Liver (tissue), 9 donors: ENCODE results near the gene USP48. TPM values are rescaled to one million over a fixed set of nuclear protein-coding genes. Genes with fewer than 3 reads are reported as not detected.

Source experiments
- DNase-seq: peaks from one replicate; pipeline ENCODE4 v3.0.0-alpha.2; 2017; ENCODE audit warnings: low spot score
- H3K27ac ChIP-seq, 2 donors: one replicate each; pipeline ENCODE4 v1.7.0; 2013; ENCODE audit warnings: inconsistent platforms in 2 of 2, low read length in 2 of 2, control low read depth in 1 of 2, low read depth in 1 of 2, mild to moderate bottlenecking in 1 of 2
- H3K27me3 ChIP-seq, 4 donors: one replicate each; pipeline versions ENCODE4 v1.6.1 to v1.7.0; 2013; ENCODE audit warnings: low read length in 3 of 4, inconsistent platforms in 1 of 4, mild to moderate bottlenecking in 1 of 4, moderate library complexity in 1 of 4; ENCODE audit not compliant: control insufficient read depth in 4 of 4, insufficient read depth in 4 of 4
- H3K36me3 ChIP-seq, 4 donors: one replicate each; pipeline versions ENCODE4 v1.6.1 to v1.7.0; 2013; ENCODE audit warnings: low read length in 3 of 4, mild to moderate bottlenecking in 3 of 4, low read depth in 1 of 4, moderate library complexity in 1 of 4; ENCODE audit not compliant: control insufficient read depth in 4 of 4, insufficient read depth in 3 of 4
- H3K4me1 ChIP-seq, 4 donors: one replicate each; pipeline versions ENCODE4 v1.6.1 to v1.7.0; 2013; ENCODE audit warnings: low read length in 3 of 4, mild to moderate bottlenecking in 3 of 4, moderate library complexity in 1 of 4; ENCODE audit not compliant: control insufficient read depth in 4 of 4, insufficient read depth in 4 of 4
- H3K4me3 ChIP-seq, 3 donors: one replicate each; pipeline versions ENCODE4 v1.6.1 to v1.7.0; 2013; ENCODE audit warnings: low read length in 3 of 3, control low read depth in 1 of 3, low read depth in 1 of 3, mild to moderate bottlenecking in 1 of 3
- H3K9ac ChIP-seq, 2 donors: one replicate each; pipeline ENCODE4 v1.7.0; 2013; ENCODE audit warnings: low read length in 2 of 2, mild to moderate bottlenecking in 2 of 2, moderate library complexity in 2 of 2, control low read depth in 1 of 2, low read depth in 1 of 2
- H3K9me3 ChIP-seq, 4 donors: one replicate each; pipeline versions ENCODE4 v1.6.1 to v1.7.0; 2013; ENCODE audit warnings: low read length in 3 of 4; ENCODE audit not compliant: control insufficient read depth in 4 of 4
- EGR1 ChIP-seq, 2 donors: IDR thresholded peaks; 2 replicates each; pipeline ENCODE4 v1.6.1; 2016 to 2018; ENCODE audit warnings: antibody characterized with exemption in 2 of 2, low read depth in 2 of 2
- FOXA1 ChIP-seq: IDR thresholded peaks from 2 replicates; pipeline ENCODE4 v1.6.1; 2016; ENCODE audit warnings: antibody characterized with exemption
- GABPA ChIP-seq, 2 donors: IDR thresholded peaks in 1 of 2; conservative IDR thresholded peaks in 1 of 2; 2 replicates each; pipeline ENCODE4 v1.6.1; 2016; ENCODE audit warnings: antibody characterized with exemption in 2 of 2, mild to moderate bottlenecking in 1 of 2, moderate library complexity in 1 of 2
- HNF4A ChIP-seq, 2 donors: conservative IDR thresholded peaks; 2 replicates each; pipeline ENCODE4 v1.6.1; 2016; ENCODE audit warnings: antibody characterized with exemption in 2 of 2, mild to moderate bottlenecking in 2 of 2
- HNF4G ChIP-seq: IDR thresholded peaks from 2 replicates; pipeline ENCODE4 v1.6.1; 2016; ENCODE audit warnings: antibody characterized with exemption
- TAF1 ChIP-seq: conservative IDR thresholded peaks from 2 replicates; pipeline ENCODE4 v1.6.1; 2016; ENCODE audit warnings: antibody characterized with exemption, mild to moderate bottlenecking
- YY1 ChIP-seq: IDR thresholded peaks from 2 replicates; pipeline ENCODE4 v1.6.1; 2016; ENCODE audit warnings: antibody characterized with exemption, mild to moderate bottlenecking
- WGBS: extraction: QIAGEN DNeasy Blood & Tissue Kit; methylation state at CpG from one replicate; pipeline ENCODE4 v1.1.7; 2013; 5-methylcytosine and 5-hydroxymethylcytosine counted together
- polyA plus RNA-seq, 2 donors: library from polyadenylated mRNA; stranded (reverse) in 1 of 2; unstranded in 1 of 2; fragments of 200-250 nt in 1 of 2; fragments of >200 nt in 1 of 2; fragmentation: Nextera tagmentation in 1 of 2; extraction: Ambion mirVana in 1 of 2; gene quantifications; one replicate each; pipeline versions ENCODE4 v1.2.1 to v1.2.3, GENCODE V29; 2013 to 2015
- total RNA-seq, 2 donors: library from RNA; depleted of rRNA; stranded (reverse); fragments of >200 nt; gene quantifications; one replicate each; pipeline ENCODE4 v1.2.3, GENCODE V29; 2014
- TF ChIP-seq, protein P1 (sequence below): fragments of 150-350 bp; IDR thresholded peaks from 2 replicates; pipeline ENCODE4 v1.5.1; 2017; ENCODE audit warnings: improper control_type of control experiment, low read depth, low read length; ENCODE audit not compliant: missing input control
- TF ChIP-seq, protein P2 (sequence below): IDR thresholded peaks from 2 replicates; pipeline ENCODE4 v1.6.1; 2016; ENCODE audit warnings: antibody characterized with exemption
- TF ChIP-seq, protein P3 (sequence below): IDR thresholded peaks from 2 replicates; pipeline ENCODE4 v1.6.1; 2016; ENCODE audit warnings: antibody characterized with exemption, mild to moderate bottlenecking
- TF ChIP-seq, protein P4 (sequence below): IDR thresholded peaks from 2 replicates; pipeline ENCODE4 v1.6.1; 2016; ENCODE audit warnings: antibody characterized with exemption
- donor health status: healthy.
- donor health status: healthy.
- donor health status: healthy.
- donor health status: healthy.
- donor health status: healthy.

USP48 gene
- total and polyA plus RNA-seq, 4 donors: 7.8 to 34.9 (median 23.1) TPM

DNA sequence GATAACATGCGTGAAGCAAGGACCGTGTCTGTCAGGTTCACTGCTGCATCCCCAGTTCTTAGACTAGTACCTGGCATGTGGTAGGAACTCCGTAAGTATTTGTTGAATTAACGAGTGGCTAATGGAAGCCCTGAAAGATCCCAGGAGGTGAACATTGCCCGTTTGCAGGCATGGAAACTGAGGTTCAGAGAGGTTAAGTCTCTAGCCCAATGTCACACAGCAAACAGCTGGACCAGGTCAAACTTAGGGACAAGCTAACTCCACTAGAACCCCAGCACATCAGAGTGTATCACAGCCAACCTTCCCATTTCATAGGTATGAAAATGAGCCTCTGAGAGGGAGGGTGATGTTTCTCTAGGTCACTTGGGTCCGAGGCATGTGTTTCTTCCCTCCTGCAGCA is 141.4 kb downstream of the USP48 start:
- Histone ChIP-seq H3K27ac (no peak overlapping the region), H3K4me1 (peaks cover 3 to 12% (median 9%) of the 10 kb centered on the region in 4 donors), H3K9me3 (no peaks in the 10 kb centered on the region), H3K36me3 (no peaks in the 10 kb centered on the region), H3K4me3 (no peak overlapping the region), H3K27me3 (no peaks in the 10 kb centered on the region), H3K9ac (no peak overlapping the region)
- no peak for DNase-seq
- TF ChIP-seq, protein P1, sequence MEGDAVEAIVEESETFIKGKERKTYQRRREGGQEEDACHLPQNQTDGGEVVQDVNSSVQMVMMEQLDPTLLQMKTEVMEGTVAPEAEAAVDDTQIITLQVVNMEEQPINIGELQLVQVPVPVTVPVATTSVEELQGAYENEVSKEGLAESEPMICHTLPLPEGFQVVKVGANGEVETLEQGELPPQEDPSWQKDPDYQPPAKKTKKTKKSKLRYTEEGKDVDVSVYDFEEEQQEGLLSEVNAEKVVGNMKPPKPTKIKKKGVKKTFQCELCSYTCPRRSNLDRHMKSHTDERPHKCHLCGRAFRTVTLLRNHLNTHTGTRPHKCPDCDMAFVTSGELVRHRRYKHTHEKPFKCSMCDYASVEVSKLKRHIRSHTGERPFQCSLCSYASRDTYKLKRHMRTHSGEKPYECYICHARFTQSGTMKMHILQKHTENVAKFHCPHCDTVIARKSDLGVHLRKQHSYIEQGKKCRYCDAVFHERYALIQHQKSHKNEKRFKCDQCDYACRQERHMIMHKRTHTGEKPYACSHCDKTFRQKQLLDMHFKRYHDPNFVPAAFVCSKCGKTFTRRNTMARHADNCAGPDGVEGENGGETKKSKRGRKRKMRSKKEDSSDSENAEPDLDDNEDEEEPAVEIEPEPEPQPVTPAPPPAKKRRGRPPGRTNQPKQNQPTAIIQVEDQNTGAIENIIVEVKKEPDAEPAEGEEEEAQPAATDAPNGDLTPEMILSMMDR: no peak
- WGBS: 91% methylated on average over 6 of the region's 6 CpGs

DNA sequence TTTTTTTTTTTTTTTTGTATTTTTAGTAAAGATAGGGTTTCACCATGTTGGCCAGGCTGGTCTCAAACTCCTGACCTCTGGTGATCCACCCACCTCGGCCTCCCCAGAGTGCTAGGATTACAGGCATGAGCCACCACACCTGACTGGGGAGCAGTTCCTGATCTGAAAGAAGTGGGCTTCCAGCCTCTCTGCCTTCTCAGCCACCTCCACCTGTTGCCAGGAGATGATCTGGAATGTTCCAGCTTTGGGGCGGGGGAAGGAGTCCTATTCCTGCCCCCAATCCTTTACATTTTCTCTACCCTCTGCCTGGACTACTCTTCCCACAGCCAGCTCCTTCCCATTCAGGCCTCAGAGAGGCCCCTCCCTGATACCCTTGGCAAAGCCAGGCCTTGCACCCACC is 141.9 kb downstream of the USP48 start:
- Histone ChIP-seq H3K4me1 (peaks cover 3 to 12% (median 9%) of the 10 kb centered on the region in 4 donors), H3K27ac (no peak overlapping the region), H3K9ac (no peak overlapping the region), H3K4me3 (no peak overlapping the region), H3K36me3 (no peaks in the 10 kb centered on the region), H3K27me3 (no peaks in the 10 kb centered on the region), H3K9me3 (no peaks in the 10 kb centered on the region)
- TF ChIP-seq, protein P2, sequence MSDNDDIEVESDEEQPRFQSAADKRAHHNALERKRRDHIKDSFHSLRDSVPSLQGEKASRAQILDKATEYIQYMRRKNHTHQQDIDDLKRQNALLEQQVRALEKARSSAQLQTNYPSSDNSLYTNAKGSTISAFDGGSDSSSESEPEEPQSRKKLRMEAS: no peak
- TF ChIP-seq HNF4A (conservative IDR thresholded peaks at IDR 0.05): no peak
- TF ChIP-seq, protein P3, sequence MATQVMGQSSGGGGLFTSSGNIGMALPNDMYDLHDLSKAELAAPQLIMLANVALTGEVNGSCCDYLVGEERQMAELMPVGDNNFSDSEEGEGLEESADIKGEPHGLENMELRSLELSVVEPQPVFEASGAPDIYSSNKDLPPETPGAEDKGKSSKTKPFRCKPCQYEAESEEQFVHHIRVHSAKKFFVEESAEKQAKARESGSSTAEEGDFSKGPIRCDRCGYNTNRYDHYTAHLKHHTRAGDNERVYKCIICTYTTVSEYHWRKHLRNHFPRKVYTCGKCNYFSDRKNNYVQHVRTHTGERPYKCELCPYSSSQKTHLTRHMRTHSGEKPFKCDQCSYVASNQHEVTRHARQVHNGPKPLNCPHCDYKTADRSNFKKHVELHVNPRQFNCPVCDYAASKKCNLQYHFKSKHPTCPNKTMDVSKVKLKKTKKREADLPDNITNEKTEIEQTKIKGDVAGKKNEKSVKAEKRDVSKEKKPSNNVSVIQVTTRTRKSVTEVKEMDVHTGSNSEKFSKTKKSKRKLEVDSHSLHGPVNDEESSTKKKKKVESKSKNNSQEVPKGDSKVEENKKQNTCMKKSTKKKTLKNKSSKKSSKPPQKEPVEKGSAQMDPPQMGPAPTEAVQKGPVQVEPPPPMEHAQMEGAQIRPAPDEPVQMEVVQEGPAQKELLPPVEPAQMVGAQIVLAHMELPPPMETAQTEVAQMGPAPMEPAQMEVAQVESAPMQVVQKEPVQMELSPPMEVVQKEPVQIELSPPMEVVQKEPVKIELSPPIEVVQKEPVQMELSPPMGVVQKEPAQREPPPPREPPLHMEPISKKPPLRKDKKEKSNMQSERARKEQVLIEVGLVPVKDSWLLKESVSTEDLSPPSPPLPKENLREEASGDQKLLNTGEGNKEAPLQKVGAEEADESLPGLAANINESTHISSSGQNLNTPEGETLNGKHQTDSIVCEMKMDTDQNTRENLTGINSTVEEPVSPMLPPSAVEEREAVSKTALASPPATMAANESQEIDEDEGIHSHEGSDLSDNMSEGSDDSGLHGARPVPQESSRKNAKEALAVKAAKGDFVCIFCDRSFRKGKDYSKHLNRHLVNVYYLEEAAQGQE: no peak
- no peak for TF ChIP-seq FOXA1
- TF ChIP-seq GABPA (IDR thresholded peaks at IDR 0.05 in 1 of 2, conservative IDR thresholded peaks at IDR 0.05 in 1 of 2): no peak
- TF ChIP-seq, protein P4, sequence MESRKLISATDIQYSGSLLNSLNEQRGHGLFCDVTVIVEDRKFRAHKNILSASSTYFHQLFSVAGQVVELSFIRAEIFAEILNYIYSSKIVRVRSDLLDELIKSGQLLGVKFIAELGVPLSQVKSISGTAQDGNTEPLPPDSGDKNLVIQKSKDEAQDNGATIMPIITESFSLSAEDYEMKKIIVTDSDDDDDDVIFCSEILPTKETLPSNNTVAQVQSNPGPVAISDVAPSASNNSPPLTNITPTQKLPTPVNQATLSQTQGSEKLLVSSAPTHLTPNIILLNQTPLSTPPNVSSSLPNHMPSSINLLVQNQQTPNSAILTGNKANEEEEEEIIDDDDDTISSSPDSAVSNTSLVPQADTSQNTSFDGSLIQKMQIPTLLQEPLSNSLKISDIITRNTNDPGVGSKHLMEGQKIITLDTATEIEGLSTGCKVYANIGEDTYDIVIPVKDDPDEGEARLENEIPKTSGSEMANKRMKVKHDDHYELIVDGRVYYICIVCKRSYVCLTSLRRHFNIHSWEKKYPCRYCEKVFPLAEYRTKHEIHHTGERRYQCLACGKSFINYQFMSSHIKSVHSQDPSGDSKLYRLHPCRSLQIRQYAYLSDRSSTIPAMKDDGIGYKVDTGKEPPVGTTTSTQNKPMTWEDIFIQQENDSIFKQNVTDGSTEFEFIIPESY: no peak
- TF ChIP-seq, protein P1: no peak
- no peak for TF ChIP-seq HNF4G
- no peak for TF ChIP-seq TAF1
- TF ChIP-seq EGR1 (IDR thresholded peaks at IDR 0.05; ENCODE audit: low read depth in 2 of 2): no peak
- no peak for TF ChIP-seq YY1
- DNase-seq: no peak
- 92% methylated on average over 2 of the region's 2 CpGs for WGBS
